Smooth muscle cell (in vitro differentiated cells): ENCODE data around the gene TMEM45B. TPM values are rescaled to one million over a fixed set of nuclear protein-coding genes. Genes with fewer than 3 reads are reported as not detected.
A peak's percentile ranks its signal among the peaks of the same experiment; 100 is the strongest.

Experiments
- DNase-seq: peaks from one replicate; lab custom pipeline; 2025; ENCODE audit not compliant: unreplicated experiment; lab: John Stamatoyannopoulos, UW
- H2AFZ ChIP-seq: fragments of 200-600 bp; sonication (generic); 2 replicates; pipeline ENCODE4 v1.6.0; 2016; ENCODE audit warnings: antibody characterized with exemption, low read depth, mild to moderate bottlenecking
- H3F3A ChIP-seq: fragments of 200-600 bp; sonication (generic); 2 replicates; pipeline ENCODE4 v1.6.0; 2017; ENCODE audit warnings: antibody characterized with exemption, low read depth
- H3K27ac ChIP-seq: fragments of 200-600 bp; sonication (generic); 2 replicates; pipeline ENCODE4 v1.5.1; 2016; ENCODE audit warnings: low read depth, mild to moderate bottlenecking
- H3K27me3 ChIP-seq: fragments of 200-600 bp; sonication (generic); 2 replicates; pipeline ENCODE4 v1.6.1; 2016; ENCODE audit warnings: low read depth, mild to moderate bottlenecking
- H3K36me3 ChIP-seq: fragments of 200-600 bp; sonication (generic); 2 replicates; pipeline ENCODE4 v1.5.1; 2016; ENCODE audit warnings: low read depth
- H3K4me1 ChIP-seq: fragments of 200-600 bp; sonication (generic); 2 replicates; pipeline ENCODE4 v1.5.1; 2016; ENCODE audit warnings: low read depth
- H3K4me2 ChIP-seq: fragments of 200-600 bp; sonication (generic); 2 replicates; pipeline ENCODE4 v1.6.0; 2016; ENCODE audit warnings: mild to moderate bottlenecking
- H3K4me3 ChIP-seq: fragments of 200-600 bp; sonication (generic); 2 replicates; pipeline ENCODE4 v1.5.1; 2016; ENCODE audit warnings: mild to moderate bottlenecking
- H3K79me2 ChIP-seq: fragments of 200-600 bp; sonication (generic); 2 replicates; pipeline ENCODE4 v1.6.0; 2016; ENCODE audit warnings: low read depth, mild to moderate bottlenecking
- H3K9ac ChIP-seq: fragments of 200-600 bp; sonication (generic); 2 replicates; pipeline ENCODE4 v1.6.0; 2016; ENCODE audit warnings: low read depth
- H3K9me3 ChIP-seq: fragments of 200-600 bp; sonication (generic); replicated peaks from 2 replicates; pipeline ENCODE4 v1.5.1; 2016; ENCODE audit warnings: low read depth
- H4K20me1 ChIP-seq: fragments of 200-600 bp; sonication (generic); 2 replicates; pipeline ENCODE4 v1.6.0; 2016; ENCODE audit warnings: low read depth
- CTCF ChIP-seq: fragments of 200-600 bp; sonication (generic); IDR thresholded peaks from 2 replicates; pipeline ENCODE4 v1.5.1; 2017; ENCODE audit warnings: borderline replicate concordance, mild to moderate bottlenecking, antibody characterized with exemption; ENCODE audit not compliant: insufficient read depth, poor library complexity, severe bottlenecking
- WGBS: methylation state at CpG from one replicate; pipeline ENCODE4 v1.1.7; 2016; ENCODE audit warnings: low lambda C conversion rate; 5-methylcytosine and 5-hydroxymethylcytosine counted together
- polyA plus RNA-seq: library from polyadenylated mRNA; unstranded; fragments of >200 nt; fragmentation: Nextera tagmentation; extraction: Ambion mirVana; gene quantifications from 2 replicates; pipeline ENCODE4 v1.2.1, GENCODE V29; 2016
- small RNA-seq: library from RNA; depleted of rRNA; stranded (forward); fragments of <200 nt; gene quantifications from one replicate; pipeline ENCODE3, GENCODE V24; 2014
- total RNA-seq: library from RNA; depleted of rRNA; stranded (reverse); fragments of >200 nt; gene quantifications from 2 replicates; pipeline ENCODE4 v1.2.3, GENCODE V29; 2014

The TMEM45B gene
- total and polyA plus RNA-seq, 2 experiments from 2014 or later, result 3.4 to 4.0 TPM

- WGBS, result 3% methylated on average over 31 of the region's 77 CpGs
- peaks cover 6% of the 10 kb centered on the region for H3K4me1 ChIP-seq
- no peak for TF ChIP-seq CTCF
- no peaks in the 10 kb centered on the region for H3K9me3 ChIP-seq
- peaks cover 24% of the 10 kb centered on the region for H3K79me2 ChIP-seq
- H3K9ac ChIP-seq, result peak within 1 kb of the TSS; percentile 78
- peaks cover 11% of the 10 kb centered on the region for H3K36me3 ChIP-seq
- H2AFZ ChIP-seq, result peak within 1 kb of the TSS; percentile 81
- peak; percentile 53 for DNase-seq
- H3K27ac ChIP-seq, result no peak within 1 kb of the TSS
- H3K4me2 ChIP-seq, result peak within 1 kb of the TSS; percentile 96
- H3K27me3 ChIP-seq, result no peaks in the 10 kb centered on the region
- no peaks in the 10 kb centered on the region for H3F3A ChIP-seq
- peaks cover 12% of the 10 kb centered on the region for H4K20me1 ChIP-seq
- H3K4me3 ChIP-seq, result peak within 1 kb of the TSS; percentile 95
Measured at GRCh38 chr11:129895126-129896041, 79.7 kb downstream of the TMEM45B start, which contains the start of gene NFRKB. TSS of gene NFRKB (minus strand) at chr11:129895578. CDS start at chr11:129892849, 2,729 bp downstream.

GRCh38 chr11:129896062-129896461 lies 80.4 kb downstream of the TMEM45B start:
- Histone ChIP-seq H3K4me2 (peak overlapping the region; percentile 96), H3F3A (no peaks in the 10 kb centered on the region), H3K9ac (no peak overlapping the region), H3K36me3 (peaks cover 11% of the 10 kb centered on the region), H3K4me1 (peaks cover 6% of the 10 kb centered on the region), H2AFZ (peak overlapping the region; percentile 81), H3K79me2 (peaks cover 24% of the 10 kb centered on the region), H3K4me3 (peak overlapping the region; percentile 95), H3K27ac (no peak overlapping the region), H3K9me3 (no peaks in the 10 kb centered on the region), H3K27me3 (no peaks in the 10 kb centered on the region), H4K20me1 (peaks cover 9% of the 10 kb centered on the region)
- TF ChIP-seq CTCF, result no peak
- WGBS, result 80% methylated on average over 9 of the region's 9 CpGs
- no peak for DNase-seq

- H3K27ac ChIP-seq, result no peak overlapping the region
- peaks cover 6% of the 10 kb centered on the region for H3K36me3 ChIP-seq
- no peak overlapping the region for H2AFZ ChIP-seq
- H3K79me2 ChIP-seq, result no peaks in the 10 kb centered on the region
- no peaks in the 10 kb centered on the region for H3K9me3 ChIP-seq
- no peak overlapping the region for H3K4me2 ChIP-seq
- no peak overlapping the region for H3K4me3 ChIP-seq
- no peaks in the 10 kb centered on the region for H4K20me1 ChIP-seq
- no peaks in the 10 kb centered on the region for H3F3A ChIP-seq
- no peak overlapping the region for H3K9ac ChIP-seq
- H3K27me3 ChIP-seq, result no peaks in the 10 kb centered on the region
- DNase-seq, result no peak
- TF ChIP-seq CTCF, result no peak
- no peaks in the 10 kb centered on the region for H3K4me1 ChIP-seq
- WGBS, result 60% methylated on average over 8 of the region's 8 CpGs
Measured at GRCh38 chr11:129905402-129905801, 89.8 kb downstream of the TMEM45B start.

Small RNAs within 50 kb of the gene (small RNA-seq; reads per million reads assigned to genes)
- gene AP003327.1, result not detected

Other genes with a start within 250 kb of the TMEM45B start
- 15.2 and 18.5 TPM in 2 replicates for gene NFRKB, start 79.7 kb downstream of the TMEM45B start, total RNA-seq
- 9.9 and 16.7 TPM in 2 replicates for gene NFRKB, start 79.7 kb downstream of the TMEM45B start, polyA plus RNA-seq
- gene PRDM10, start 187.0 kb downstream of the TMEM45B start, total RNA-seq, result 12.2 and 14.2 TPM in 2 replicates
- gene PRDM10, start 187.0 kb downstream of the TMEM45B start, polyA plus RNA-seq, result 3.7 and 7.2 TPM in 2 replicates